ENCODE results near the gene ITGB1. TPM values are rescaled to one million over a fixed set of nuclear protein-coding genes. Genes with fewer than 3 reads are reported as not detected.

ITGB1 gene
- total and polyA plus RNA-seq, 12 donors = 169 to 828 (median 595) TPM

GRCh38 chr10:32990811-32991210, 32.8 kb upstream of the ITGB1 start:
- H3K36me3 ChIP-seq = no peaks in the 10 kb centered on the region
- no peak for DNase-seq
- H3K4me3 ChIP-seq = no peak overlapping the region
- no peak overlapping the region for H3K27ac ChIP-seq
- H3K4me1 ChIP-seq = peaks cover 0 to 20% (median 10%) of the 10 kb centered on the region in 9 donors
- peaks cover 0 to 13% (median 0%) of the 10 kb centered on the region in 11 donors for H3K9me3 ChIP-seq
- intact Hi-C loops (cut with DNase I) = no loop called here
- no peaks in the 10 kb centered on the region for H3K27me3 ChIP-seq
- no peak for TF ChIP-seq CTCF (IDR thresholded peaks at IDR 0.05)
- ATAC-seq = no peak

DNA sequence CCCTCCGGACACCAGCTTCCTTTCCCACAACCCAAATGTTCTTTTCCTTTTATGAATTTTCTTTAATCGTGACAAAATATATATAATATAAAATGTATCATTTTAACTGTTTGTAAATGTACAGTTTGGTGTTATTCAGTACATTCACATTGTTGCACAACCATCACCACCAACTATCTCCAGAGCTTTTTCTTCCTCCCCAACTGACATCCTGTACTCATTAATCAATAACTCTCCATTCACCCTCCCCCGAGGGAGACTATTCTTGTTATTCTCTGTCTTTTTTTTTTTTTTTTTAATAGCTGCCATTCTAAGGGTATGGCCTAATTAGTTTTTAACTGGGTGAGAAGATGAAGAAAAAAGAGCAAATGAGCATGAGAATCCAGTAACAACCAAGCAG, 30.6 kb upstream of the ITGB1 start:
- no peak for DNase-seq
- H3K27ac ChIP-seq = no peak overlapping the region
- H3K9me3 ChIP-seq = peaks cover 0 to 7% (median 0%) of the 10 kb centered on the region in 11 donors
- H3K27me3 ChIP-seq = no peaks in the 10 kb centered on the region
- H3K36me3 ChIP-seq = no peaks in the 10 kb centered on the region
- WGBS, 2 donors = 69 to 86% methylated on average over 3 of the region's 3 CpGs
- TF ChIP-seq CTCF (IDR thresholded peaks at IDR 0.05) = no peak
- intact Hi-C loops (cut with DNase I) = no loop called here
- peaks cover 0 to 35% (median 11%) of the 10 kb centered on the region in 9 donors for H3K4me1 ChIP-seq
- H3K4me3 ChIP-seq = no peak overlapping the region
- ATAC-seq = no peak

- WGBS, 2 donors = 94 to 98% methylated on average over 1 of the region's 1 CpG
- Histone ChIP-seq H3K4me1 (peaks cover 0 to 45% (median 15%) of the 10 kb centered on the region in 9 donors), H3K27ac (no peak overlapping the region), H3K36me3 (no peaks in the 10 kb centered on the region), H3K9me3 (peaks cover 0 to 7% (median 0%) of the 10 kb centered on the region in 11 donors), H3K27me3 (no peaks in the 10 kb centered on the region), H3K4me3 (no peak overlapping the region)
- ATAC-seq (no peak), DNase-seq (no peak)
- intact Hi-C loops (cut with DNase I) = no loop called here
- TF ChIP-seq CTCF (IDR thresholded peaks at IDR 0.05) = no peak
These were observed 29.1 kb upstream of the ITGB1 start for GRCh38 chr10:32987172-32987571.

DNA sequence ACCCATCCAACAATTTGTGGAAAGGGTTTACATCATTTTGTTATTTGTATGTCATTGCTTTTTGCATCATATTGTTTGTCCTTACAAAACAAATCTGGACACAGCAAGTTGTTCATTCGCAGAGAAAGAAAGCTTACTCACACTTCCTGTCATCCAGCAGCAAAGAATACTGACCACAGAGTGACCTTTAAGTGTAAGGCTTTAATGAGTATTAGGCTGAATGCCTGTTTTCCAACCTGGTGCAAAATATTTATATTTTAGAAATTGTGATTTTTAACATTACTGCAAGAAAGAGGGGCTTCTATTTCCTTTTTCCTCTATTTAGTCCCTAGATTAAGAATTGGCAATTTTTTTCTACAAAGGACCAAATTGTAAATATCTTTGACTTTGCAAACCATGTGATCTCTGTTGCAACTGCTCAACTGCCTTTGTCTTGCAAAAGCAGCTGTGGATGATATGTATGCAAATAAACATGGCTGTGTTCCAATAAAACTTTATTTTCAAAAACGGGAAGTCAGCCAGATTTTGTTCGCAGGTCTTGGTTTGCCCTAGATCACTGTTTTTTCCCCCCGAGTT, 27.8 kb upstream of the ITGB1 start:
- ATAC-seq (peak in 3 of 8 donors; percentile 38 to 55 (median 43)), DNase-seq (no peak)
- no peaks in the 10 kb centered on the region for H3K36me3 ChIP-seq
- intact Hi-C loops (cut with DNase I) = no loop called here
- peaks cover 0 to 4% (median 0%) of the 10 kb centered on the region in 11 donors for H3K9me3 ChIP-seq
- H3K27ac ChIP-seq = peak overlapping the region in 5 of 10 donors; percentile 15 to 69 (median 28)
- peaks cover 0 to 59% (median 29%) of the 10 kb centered on the region in 9 donors for H3K4me1 ChIP-seq
- no peak for TF ChIP-seq CTCF (IDR thresholded peaks at IDR 0.05)
- 41 to 58% methylated on average over 4 of the region's 4 CpGs for WGBS, 2 donors
- H3K27me3 ChIP-seq = no peaks in the 10 kb centered on the region
- no peak overlapping the region for H3K4me3 ChIP-seq
